Adipose tissue (tissue), 3 donors: ENCODE measurements around the gene NTM. TPM values are rescaled to one million over a fixed set of nuclear protein-coding genes. Genes with fewer than 3 reads are reported as not detected.

Experiments used
- H3K27ac ChIP-seq: one replicate; pipeline ENCODE4 v1.5.1; 2013; ENCODE audit warnings: low read depth, low read length
- WGBS, 3 donors: extraction: QIAGEN DNeasy Blood & Tissue Kit; methylation state at CpG; one replicate each; pipeline ENCODE4 v1.1.7; 2013; 5-methylcytosine and 5-hydroxymethylcytosine counted together
- polyA plus RNA-seq, 3 donors: library from polyadenylated mRNA; stranded (reverse); fragments of 200-250 nt; gene quantifications; one replicate each; pipeline ENCODE4 v1.2.3, GENCODE V29; 2013
- donor health status: healthy with polysubstance abuse.
- donor health status: Bipolar disorder and iron deficiency.
- donor health status: healthy.

Gene NTM
- polyA plus RNA-seq, 3 donors: 0.22 to 2.2 (median 1.6) TPM

DNA sequence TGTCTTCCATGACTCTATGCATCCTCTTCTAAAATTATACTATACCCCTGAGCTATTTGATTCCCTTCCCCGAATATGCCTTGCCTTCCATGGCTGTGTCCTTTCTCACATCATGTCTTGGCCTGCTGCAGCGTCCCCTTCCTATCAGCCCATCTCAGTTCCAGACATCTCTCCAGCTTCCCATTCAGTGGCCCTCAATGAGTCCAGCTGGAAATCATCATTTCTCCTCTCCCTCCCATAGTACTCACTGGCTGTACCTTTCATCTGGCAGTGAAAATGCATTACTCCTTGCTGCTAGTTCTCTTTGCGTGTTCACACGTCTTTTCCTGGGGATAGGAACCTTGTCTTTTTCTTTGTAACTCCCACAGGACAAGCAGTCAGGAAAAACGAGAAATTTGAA is 486.8 kb downstream of the NTM start:
- H3K27ac ChIP-seq: no peak overlapping the region
- 69 to 75% (median 75%) methylated on average over 5 of the region's 5 CpGs for WGBS, 3 donors

DNA sequence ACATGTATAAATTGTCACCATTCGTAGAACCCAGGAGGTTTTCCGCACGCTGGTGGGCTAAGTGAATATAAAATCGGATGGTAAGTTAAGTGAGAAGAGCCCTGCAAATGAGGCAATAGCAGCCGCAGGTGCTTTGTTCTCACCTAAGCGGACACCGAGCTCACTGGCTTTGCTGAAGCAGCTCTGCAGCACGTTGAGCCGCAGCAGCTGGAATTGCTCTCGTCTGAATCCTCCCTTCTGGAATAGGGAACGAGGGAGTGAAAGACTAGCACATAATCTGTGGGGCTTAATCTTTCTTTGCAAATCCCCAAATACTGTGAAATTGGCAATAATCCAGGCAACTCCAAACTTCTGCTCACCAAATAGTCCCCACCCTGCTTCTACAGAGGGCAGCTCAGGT is 488.1 kb downstream of the NTM start:
- no peak overlapping the region for H3K27ac ChIP-seq
- 29 to 68% (median 66%) methylated on average over 11 of the region's 11 CpGs for WGBS, 3 donors

DNA sequence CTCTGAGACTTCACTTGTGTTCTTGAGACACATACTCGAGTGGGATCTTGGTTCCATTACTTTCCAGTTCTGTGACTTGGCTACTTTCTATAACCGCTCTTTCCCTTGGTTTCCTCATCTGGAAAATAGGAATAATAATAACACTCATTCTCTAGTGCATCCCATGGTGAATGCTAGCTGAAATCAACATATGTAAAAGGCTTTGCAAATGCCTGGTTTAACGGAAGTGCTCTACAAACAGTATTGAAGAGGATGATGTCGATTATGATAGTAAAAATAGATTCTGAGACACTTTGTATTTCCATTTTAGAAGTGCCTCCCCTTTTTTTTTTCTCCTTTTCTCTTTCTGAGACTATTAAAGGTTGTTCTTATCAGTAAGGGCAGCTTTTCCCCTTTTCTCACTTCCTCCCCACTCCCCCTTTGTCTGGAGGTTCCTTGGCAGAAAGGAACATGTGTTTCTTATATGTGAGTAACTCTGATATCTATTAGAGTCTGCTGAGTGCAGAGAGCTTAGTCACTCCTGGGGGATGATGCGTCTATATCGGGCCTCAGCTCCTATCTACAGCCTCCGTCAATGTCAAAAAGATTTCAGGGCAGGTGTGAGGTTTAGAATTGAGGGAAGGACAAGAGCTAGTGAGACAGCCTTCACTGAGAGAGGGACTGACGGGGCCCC is 489.3 kb downstream of the NTM start:
- WGBS, 3 donors: 45 to 64% (median 48%) methylated on average over 8 of the region's 8 CpGs
- H3K27ac ChIP-seq: no peak overlapping the region

DNA sequence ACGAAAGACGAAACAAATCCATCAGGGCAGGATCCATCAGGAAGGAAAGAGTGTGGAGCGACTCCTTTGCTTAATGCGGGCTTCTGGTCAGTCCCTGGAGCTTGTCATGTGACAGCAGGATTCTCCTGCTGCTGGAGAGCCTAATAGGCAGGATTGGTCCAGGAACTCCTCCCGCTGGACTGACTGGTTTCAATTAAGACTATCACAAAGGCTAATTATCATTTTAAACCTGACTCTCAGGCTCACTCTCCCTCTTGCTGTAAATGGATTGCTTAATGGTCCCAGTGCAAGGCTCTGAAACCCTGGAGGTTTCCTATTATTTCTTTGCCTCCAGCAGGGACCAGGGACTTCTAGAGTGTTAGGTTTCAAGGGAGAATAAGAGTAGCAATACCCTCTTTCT is 493.8 kb downstream of the NTM start:
- no peak overlapping the region for H3K27ac ChIP-seq
- 63 to 77% (median 66%) methylated on average over 5 of the region's 5 CpGs for WGBS, 3 donors

DNA sequence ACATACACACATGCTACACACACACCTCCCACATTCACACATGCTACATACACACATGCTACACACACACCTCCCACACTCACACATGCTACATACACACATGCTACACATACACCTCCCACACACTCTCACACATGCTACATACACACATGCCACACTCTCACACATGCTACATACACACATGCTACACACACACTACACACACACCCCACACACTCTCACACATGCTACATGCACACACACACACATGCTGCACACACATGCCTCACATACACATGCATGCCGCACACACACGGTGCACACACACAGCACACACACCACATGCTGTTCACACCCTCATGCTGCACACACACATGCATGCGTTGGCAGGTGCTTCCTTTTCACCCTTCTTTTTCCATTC is 495.4 kb downstream of the NTM start:
- H3K27ac ChIP-seq: no peak overlapping the region
- WGBS, 3 donors: 87 to 96% (median 93%) methylated on average over 3 of the region's 3 CpGs

DNA sequence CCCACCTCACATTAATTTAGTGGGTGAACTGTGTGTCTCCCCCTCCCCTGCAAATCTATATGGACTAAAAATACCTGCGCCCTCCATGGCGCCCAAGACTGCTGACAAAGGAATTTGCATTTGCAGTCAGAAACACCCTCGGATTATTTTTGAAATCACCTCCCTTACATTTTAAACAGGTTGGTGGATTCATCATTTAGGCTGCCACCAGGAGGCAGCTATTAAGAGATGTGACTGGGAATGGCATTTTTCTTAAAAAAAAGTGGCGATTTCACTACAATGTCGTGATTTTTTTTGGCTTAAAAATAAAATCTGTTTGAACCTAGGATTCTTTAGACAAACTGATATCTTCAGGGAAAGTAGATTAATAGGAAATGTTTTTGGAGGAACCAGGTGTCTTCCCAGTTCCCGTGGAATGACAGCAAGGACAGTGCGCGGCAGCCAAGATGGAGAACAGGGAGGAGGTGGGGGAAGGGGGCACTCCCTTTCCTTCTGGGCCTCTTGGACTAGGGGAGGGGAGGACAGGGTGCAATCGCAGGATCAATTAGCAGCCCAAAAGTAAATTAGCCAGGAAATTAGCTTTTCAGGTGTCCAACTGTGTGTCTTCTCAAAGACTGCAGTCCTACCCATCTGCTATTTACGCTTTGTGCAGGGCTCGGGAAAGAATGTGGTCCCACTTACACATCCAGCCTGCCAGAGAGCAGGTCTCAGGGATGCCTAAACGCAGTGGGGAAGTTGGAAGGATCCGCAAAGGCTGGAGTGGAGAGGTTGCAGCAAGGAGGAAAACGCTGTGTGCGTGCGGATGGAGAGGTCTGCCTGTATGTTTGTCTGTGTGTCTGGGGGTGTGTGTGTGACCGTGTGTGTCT is 496.4 kb downstream of the NTM start:
- H3K27ac ChIP-seq: no peak overlapping the region
- WGBS, 3 donors: 68 to 82% (median 80%) methylated on average over 17 of the region's 17 CpGs

DNA sequence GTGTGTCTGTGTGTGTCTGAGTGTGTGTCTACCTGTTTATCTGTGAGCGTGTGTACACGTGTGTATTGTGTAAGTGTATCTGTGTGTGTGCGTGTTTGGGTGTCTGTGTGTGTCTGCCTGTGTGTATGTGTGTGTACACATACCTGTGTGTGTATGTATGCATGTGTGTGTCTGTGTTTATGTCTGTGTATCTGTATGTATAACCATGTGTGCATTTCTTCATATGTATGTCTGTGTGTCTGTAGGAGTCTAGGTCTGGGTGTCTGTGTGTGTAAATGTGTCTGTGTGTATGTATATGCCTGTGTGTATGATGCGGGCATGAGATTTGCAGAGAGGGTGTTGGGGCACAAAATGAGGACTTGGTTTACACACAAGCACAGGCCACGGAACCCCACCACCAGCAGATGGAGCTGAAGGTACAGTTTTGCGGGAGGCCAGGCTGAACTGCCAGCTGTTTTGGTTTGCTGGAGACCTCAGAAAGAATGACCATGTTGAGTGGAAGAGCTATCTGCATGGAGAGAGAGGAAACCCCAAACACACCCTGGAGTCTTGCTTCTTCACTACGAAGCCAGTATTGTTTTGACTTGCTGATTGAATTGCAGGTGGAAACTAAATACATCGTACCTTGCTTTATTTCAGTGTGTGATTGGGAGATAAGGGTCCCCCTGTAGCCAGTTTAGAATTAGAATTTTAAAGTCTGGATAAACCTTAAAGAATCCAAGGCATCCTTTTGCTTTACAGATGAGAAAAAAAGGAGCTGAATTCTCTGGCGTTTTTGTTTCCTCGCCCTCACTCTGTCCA is 497.2 kb downstream of the NTM start:
- WGBS, 3 donors: 40 to 55% (median 55%) methylated on average over 10 of the region's 10 CpGs
- no peak overlapping the region for H3K27ac ChIP-seq

DNA sequence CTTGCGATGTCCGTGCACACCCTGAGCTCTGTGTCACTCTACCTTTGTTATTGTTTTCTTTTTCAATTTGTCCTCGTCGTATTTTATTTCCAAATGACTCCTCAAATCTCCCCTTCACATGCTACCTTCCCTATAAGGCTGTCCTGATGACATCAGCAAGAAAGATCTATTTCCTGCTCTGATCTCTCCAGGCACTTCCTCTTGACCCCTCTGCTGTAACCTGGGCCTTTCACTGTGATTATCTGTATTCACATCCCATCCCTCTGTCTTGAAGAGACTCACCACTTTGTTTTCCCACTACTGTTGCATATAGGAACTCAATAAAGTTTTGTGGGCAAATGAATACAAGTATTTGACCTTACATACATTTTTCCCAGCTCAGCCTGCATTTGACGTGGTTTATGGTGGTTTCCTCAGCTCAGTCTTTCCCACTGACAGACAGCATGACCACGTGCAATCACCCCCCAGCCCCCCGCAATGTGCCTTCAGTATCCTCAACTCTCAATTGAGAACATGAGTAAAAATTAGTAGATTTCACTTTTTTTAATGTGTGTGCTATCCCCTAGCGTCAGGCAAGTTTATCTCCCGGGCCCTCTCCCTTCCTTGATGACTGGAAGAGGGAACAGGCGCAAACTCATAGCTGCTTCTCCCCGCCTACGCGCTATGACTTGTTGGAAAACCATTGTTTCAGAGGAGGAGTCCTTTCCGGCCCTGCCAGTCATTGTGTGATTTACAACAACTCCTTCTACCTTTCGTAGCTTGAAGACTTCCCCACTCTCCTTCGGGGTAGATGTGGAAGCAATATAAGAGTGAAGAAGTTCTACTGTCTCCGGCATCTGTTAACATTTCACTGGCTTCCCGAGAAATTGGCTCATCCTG is 498.5 kb downstream of the NTM start:
- WGBS, 3 donors: 74 to 81% (median 77%) methylated on average over 18 of the region's 18 CpGs
- no peak overlapping the region for H3K27ac ChIP-seq

DNA sequence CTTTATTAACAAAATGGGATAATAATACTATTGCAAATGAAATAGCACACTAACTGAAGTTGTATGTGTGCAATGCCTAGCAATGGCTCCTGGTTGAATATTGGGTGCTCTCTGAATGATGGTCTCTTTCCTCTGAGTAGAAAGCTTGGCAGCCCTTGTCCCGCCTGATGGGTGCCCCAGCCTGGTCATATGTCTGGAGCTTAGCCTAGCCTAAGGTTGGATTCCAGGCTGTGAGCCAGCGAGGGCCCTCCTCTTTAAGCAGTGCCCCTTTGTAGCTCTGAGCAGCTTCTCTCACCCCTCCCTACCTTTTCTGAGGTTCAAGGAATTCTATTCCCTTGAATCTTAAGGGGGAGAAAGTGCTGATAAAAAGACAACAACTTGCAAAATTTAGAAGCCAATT is 499.9 kb downstream of the NTM start:
- WGBS, 3 donors: 78 to 87% (median 86%) methylated on average over 2 of the region's 2 CpGs
- H3K27ac ChIP-seq: no peak overlapping the region

DNA sequence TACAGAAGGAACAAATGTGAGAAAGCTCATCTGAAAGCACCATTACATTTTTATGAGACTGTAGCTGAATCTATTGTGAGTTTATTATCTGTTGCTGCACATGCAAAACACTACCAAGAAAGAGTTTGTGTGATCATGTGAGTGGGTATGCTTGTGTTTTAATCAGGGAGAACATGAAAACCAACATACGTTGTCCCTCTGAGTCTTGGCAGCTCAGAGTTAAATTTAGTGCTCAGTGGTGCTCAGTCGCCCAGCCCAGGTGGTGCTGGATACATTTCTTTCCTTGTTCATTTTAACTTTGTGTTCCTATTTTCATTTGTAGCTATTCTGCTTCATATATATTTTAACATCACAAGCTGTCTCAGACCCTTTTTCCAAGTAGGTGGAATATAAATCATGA is 500.6 kb downstream of the NTM start:
- no peak overlapping the region for H3K27ac ChIP-seq
- 58 to 86% (median 74%) methylated on average over 2 of the region's 2 CpGs for WGBS, 3 donors

DNA sequence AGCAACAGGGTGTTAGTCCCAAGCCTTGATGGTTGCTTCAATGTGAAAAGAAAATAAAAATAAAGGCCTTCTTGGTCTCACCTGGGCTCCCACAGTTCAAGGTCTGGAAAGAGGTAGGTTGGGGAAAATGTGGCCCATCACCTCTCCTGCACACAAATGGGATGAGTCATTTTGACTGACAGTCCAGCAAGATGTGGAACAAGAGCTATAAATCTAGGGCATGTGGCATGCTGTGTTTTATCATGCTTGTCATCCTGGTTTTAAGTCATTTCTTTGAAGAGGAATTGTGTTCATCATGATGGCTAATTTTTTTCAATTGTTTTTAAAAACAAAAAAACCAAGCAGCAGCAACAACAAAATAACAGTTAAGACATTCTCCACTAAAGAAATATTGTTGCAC is 503.7 kb downstream of the NTM start:
- H3K27ac ChIP-seq: no peak overlapping the region

DNA sequence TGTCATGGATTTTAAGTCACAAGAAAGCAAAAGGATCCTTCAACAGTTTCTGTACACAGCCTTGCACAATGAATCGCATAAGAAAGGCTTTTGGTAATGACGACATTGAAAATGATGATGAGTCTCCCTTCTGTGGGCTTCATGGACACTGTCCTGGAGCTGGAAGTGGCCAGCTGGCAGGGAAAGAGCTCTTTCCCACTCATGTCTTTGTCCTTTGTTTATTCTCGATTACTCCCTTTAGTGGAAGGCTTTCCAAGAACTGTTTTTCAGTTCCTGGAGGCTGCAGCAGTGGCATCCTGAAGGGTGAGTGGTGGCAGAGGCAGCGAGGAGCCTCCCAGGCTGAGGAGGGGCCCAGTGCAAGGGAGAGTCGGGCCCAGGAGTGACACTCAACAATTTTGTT is 505.2 kb downstream of the NTM start:
- H3K27ac ChIP-seq: no peak overlapping the region
- 52 to 62% (median 59%) methylated on average over 5 of the region's 5 CpGs for WGBS, 3 donors

DNA sequence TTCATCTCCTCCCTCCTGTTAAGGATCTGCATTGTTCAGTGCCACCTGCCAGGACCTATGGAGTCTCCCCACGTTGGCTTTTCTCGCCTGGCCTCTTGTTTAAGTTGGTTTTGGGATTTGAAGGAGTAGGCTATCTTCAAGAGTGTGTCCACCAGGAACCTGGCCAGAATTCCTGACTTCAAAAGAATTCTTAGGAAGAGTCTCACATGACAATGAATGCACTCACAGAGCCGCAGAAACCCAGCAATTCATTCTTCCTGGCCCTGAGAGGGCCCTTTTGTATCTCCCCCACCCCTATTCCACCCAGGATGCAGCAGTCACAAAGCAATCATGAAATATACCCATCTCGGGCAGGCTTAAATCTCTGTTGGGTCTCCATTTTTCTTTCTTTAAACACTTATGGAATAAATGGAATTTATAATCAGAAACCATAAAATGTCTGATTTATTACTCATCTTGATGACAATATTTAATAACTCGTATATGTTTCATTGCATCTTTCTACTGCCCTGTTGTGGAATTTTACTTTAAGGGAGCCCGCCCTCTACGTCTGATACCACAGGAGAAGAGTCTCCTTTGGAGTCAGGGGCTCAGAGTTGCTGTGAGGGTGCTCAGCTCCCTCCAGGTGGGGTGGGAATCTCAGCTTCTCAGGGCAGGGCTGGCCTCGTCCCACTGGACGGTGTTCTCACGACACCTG is 507.0 kb downstream of the NTM start:
- 74 to 88% (median 82%) methylated on average over 10 of the region's 10 CpGs for WGBS, 3 donors
- H3K27ac ChIP-seq: no peak overlapping the region

DNA sequence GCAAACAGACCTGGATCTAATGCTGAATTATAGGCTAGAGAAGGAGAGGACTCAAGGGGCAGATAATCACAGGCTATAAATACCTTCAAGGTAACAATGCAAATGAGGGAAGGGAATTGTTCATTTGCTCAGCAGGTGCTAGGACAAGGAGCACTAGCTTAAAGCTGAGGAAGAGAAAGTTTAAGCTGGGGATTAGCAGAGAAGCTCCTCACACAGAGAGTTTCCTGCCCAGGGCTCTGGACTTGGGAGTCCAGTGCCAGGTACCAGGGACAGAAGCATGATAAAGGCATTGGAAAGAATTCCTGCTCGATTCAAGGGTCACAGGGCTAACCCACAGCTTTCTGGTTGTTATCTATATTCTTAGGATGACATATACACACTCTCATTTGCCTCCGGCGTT is 509.9 kb downstream of the NTM start:
- WGBS, 3 donors: 46 to 69% (median 67%) methylated on average over 3 of the region's 3 CpGs
- no peak overlapping the region for H3K27ac ChIP-seq

DNA sequence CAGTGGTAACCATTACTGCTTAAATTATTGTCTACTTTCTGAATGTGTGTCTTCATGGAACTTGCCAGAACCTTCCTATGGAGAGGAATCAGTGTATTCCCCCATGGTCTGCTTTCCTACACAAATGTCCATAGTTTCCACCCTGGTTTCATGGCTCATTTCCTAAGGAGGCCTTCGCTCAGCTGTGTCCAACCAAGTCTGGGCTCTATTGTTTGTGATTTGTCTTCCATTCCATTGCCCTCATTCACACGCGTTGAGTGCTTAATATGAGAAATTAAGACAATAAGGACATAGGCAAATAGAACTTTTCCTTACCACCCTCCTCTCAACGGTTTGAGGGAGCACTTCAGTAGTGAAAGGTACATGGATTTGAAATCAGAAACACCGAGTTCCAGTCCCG is 510.6 kb downstream of the NTM start:
- H3K27ac ChIP-seq: no peak overlapping the region
- WGBS, 3 donors: 84 to 89% (median 88%) methylated on average over 6 of the region's 6 CpGs

DNA sequence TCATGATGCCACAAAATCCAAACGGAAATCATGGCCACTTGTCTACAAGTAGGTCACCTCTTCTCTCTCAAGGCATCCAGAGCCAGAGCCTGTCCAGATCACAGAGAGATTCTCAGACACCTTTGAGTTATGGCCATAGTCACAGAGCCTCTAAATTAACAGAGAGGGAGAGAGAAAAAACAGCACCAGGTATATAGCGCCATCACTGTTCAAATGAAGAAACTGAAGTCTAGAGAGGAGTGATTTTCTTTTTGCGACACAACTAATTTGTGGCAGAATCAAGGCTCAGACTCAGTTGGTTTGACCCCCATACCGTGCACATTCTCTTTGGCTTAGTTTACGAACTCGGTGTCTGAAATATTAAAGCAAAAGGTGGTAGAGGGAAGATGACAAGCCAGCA is 512.9 kb downstream of the NTM start:
- 88 to 90% (median 89%) methylated on average over 6 of the region's 6 CpGs for WGBS, 3 donors
- no peak overlapping the region for H3K27ac ChIP-seq

DNA sequence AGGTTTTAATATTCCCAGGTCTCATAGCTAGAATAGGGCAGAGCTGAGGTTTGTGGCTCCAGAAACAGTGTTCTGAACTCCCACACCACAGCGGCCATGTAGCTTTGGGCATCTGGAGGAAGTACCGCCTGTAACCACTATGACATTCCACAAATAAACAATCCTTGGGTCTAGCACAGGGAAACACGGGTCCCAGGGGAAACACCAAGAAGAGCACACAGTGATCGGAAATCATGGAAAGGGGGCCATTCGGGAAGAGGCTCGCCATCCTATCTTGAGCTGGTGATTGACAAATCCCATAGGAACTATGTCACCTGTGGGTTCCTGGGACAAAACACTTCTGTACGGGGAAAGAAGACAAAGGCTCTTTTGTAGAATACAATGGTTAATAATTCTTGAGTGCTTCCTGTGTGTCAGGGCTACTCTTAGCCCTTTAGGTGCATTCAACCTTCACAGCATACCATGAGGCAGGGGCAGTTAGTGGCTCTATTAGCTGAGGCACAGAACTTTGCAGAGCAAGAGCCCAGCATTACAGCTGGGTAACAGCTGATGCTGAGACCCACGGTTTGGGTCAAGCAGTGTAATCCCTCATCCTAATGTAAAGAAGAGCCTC is 514.2 kb downstream of the NTM start:
- H3K27ac ChIP-seq: no peak overlapping the region
- 39 to 71% (median 57%) methylated on average over 8 of the region's 8 CpGs for WGBS, 3 donors
